K562 (cell line): ENCODE results near the gene RASGRP1.

Source experiments
- CBX3 ChIP-seq, 2 experiments: IDR thresholded peaks; 1 replicate in 1 of 2; 2 replicates in 1 of 2; pipeline ENCODE4 v1.6.1; 2012; ENCODE audit warnings: inconsistent platforms in 2 of 2, low read length in 2 of 2, borderline replicate concordance in 1 of 2, control low read depth in 1 of 2
- EZH2 ChIP-seq: IDR thresholded peaks from 2 replicates; pipeline ENCODE4 v1.6.1; 2012; ENCODE audit warnings: low read depth, mild to moderate bottlenecking, inconsistent platforms, low read length, borderline replicate concordance
- RAD21 ChIP-seq, 2 experiments: fragments of 250-450 bp in 1 of 2; fragments of 450-650 bp in 1 of 2; sonication (Bioruptor Pico) in 1 of 2; formaldehyde crosslinking in 1 of 2; IDR thresholded peaks in 1 of 2; conservative IDR thresholded peaks in 1 of 2; 2 replicates each; pipeline versions ENCODE4 v1.4.0 to v1.8.0; 2020 to 2022; ENCODE audit warnings: mild to moderate bottlenecking in 2 of 2, moderate library complexity in 1 of 2
- SRF ChIP-seq, 2 experiments: fragments of 250-450, 450-650 bp in 1 of 2; sonication (Bioruptor Pico) in 1 of 2; sonication (generic) in 1 of 2; formaldehyde crosslinking; IDR thresholded peaks; 2 replicates each; pipeline versions ENCODE4 v1.5.0 to v1.5.1; 2020 to 2022; ENCODE audit warnings: mild to moderate bottlenecking in 1 of 2, missing genetic modification reagents in 1 of 2
- ZNF274 ChIP-seq: IDR thresholded peaks from 2 replicates; pipeline ENCODE4 v1.6.1; 2011; ENCODE audit warnings: low read depth, mild to moderate bottlenecking, low read length, moderate library complexity, borderline replicate concordance
- TF ChIP-seq, protein P1 (sequence below): IDR thresholded peaks from 3 replicates; pipeline ENCODE4 v1.6.1; 2011; ENCODE audit warnings: borderline replicate concordance, mild to moderate bottlenecking; ENCODE audit not compliant: insufficient read length, insufficient read depth
- TF ChIP-seq, protein P2 (sequence below): sonication (generic); formaldehyde crosslinking; IDR thresholded peaks from 2 replicates; pipeline ENCODE4 v1.8.0; 2022; ENCODE audit warnings: missing genetic modification reagents, mild to moderate bottlenecking, moderate library complexity, borderline replicate concordance
- TF ChIP-seq, protein P3 (sequence below): fragments of 200-600 bp; sonication (generic); IDR thresholded peaks from one replicate; pipeline ENCODE4 v1.6.1; 2012; ENCODE audit warnings: mild to moderate bottlenecking, low read depth, low read length, inconsistent platforms

DNA sequence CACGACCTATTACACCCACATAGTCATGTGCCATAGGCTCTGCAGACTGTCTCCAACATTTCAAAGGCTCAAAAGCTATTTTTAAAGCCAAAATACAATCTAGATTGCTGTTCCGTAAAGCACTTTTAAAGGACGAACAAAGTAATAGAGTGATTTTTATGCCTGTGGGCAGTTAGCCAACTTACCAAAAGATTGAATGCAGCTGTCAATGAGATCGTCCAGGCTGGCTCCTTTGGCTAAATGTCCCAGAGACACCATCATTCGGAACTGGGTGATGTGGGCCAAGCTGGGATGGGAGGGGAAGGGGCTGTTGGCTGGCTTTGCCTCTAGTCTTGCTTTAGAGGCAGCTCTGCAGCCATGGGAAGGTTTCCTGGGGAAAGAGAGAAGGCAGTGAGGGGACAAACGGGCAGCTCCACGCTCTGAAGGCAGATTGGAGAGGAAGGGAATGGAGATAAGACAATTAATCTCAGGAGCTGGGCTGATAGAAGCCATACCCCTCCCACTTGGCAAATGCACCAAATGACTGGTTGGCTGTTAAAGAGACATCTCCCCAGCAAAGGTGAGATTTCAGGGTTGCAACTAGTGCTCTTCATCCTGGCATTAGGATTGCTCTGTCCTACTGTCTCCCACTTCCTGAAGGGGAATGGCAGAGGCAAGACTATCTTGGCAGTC, 4.8 kb downstream of the RASGRP1 start:
- TF ChIP-seq, protein P1, sequence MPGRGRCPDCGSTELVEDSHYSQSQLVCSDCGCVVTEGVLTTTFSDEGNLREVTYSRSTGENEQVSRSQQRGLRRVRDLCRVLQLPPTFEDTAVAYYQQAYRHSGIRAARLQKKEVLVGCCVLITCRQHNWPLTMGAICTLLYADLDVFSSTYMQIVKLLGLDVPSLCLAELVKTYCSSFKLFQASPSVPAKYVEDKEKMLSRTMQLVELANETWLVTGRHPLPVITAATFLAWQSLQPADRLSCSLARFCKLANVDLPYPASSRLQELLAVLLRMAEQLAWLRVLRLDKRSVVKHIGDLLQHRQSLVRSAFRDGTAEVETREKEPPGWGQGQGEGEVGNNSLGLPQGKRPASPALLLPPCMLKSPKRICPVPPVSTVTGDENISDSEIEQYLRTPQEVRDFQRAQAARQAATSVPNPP, result no peak
- TF ChIP-seq, protein P2, sequence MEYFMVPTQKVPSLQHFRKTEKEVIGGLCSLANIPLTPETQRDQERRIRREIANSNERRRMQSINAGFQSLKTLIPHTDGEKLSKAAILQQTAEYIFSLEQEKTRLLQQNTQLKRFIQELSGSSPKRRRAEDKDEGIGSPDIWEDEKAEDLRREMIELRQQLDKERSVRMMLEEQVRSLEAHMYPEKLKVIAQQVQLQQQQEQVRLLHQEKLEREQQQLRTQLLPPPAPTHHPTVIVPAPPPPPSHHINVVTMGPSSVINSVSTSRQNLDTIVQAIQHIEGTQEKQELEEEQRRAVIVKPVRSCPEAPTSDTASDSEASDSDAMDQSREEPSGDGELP (CRISPR knock-in tag), result no peak
- TF ChIP-seq, protein P3, sequence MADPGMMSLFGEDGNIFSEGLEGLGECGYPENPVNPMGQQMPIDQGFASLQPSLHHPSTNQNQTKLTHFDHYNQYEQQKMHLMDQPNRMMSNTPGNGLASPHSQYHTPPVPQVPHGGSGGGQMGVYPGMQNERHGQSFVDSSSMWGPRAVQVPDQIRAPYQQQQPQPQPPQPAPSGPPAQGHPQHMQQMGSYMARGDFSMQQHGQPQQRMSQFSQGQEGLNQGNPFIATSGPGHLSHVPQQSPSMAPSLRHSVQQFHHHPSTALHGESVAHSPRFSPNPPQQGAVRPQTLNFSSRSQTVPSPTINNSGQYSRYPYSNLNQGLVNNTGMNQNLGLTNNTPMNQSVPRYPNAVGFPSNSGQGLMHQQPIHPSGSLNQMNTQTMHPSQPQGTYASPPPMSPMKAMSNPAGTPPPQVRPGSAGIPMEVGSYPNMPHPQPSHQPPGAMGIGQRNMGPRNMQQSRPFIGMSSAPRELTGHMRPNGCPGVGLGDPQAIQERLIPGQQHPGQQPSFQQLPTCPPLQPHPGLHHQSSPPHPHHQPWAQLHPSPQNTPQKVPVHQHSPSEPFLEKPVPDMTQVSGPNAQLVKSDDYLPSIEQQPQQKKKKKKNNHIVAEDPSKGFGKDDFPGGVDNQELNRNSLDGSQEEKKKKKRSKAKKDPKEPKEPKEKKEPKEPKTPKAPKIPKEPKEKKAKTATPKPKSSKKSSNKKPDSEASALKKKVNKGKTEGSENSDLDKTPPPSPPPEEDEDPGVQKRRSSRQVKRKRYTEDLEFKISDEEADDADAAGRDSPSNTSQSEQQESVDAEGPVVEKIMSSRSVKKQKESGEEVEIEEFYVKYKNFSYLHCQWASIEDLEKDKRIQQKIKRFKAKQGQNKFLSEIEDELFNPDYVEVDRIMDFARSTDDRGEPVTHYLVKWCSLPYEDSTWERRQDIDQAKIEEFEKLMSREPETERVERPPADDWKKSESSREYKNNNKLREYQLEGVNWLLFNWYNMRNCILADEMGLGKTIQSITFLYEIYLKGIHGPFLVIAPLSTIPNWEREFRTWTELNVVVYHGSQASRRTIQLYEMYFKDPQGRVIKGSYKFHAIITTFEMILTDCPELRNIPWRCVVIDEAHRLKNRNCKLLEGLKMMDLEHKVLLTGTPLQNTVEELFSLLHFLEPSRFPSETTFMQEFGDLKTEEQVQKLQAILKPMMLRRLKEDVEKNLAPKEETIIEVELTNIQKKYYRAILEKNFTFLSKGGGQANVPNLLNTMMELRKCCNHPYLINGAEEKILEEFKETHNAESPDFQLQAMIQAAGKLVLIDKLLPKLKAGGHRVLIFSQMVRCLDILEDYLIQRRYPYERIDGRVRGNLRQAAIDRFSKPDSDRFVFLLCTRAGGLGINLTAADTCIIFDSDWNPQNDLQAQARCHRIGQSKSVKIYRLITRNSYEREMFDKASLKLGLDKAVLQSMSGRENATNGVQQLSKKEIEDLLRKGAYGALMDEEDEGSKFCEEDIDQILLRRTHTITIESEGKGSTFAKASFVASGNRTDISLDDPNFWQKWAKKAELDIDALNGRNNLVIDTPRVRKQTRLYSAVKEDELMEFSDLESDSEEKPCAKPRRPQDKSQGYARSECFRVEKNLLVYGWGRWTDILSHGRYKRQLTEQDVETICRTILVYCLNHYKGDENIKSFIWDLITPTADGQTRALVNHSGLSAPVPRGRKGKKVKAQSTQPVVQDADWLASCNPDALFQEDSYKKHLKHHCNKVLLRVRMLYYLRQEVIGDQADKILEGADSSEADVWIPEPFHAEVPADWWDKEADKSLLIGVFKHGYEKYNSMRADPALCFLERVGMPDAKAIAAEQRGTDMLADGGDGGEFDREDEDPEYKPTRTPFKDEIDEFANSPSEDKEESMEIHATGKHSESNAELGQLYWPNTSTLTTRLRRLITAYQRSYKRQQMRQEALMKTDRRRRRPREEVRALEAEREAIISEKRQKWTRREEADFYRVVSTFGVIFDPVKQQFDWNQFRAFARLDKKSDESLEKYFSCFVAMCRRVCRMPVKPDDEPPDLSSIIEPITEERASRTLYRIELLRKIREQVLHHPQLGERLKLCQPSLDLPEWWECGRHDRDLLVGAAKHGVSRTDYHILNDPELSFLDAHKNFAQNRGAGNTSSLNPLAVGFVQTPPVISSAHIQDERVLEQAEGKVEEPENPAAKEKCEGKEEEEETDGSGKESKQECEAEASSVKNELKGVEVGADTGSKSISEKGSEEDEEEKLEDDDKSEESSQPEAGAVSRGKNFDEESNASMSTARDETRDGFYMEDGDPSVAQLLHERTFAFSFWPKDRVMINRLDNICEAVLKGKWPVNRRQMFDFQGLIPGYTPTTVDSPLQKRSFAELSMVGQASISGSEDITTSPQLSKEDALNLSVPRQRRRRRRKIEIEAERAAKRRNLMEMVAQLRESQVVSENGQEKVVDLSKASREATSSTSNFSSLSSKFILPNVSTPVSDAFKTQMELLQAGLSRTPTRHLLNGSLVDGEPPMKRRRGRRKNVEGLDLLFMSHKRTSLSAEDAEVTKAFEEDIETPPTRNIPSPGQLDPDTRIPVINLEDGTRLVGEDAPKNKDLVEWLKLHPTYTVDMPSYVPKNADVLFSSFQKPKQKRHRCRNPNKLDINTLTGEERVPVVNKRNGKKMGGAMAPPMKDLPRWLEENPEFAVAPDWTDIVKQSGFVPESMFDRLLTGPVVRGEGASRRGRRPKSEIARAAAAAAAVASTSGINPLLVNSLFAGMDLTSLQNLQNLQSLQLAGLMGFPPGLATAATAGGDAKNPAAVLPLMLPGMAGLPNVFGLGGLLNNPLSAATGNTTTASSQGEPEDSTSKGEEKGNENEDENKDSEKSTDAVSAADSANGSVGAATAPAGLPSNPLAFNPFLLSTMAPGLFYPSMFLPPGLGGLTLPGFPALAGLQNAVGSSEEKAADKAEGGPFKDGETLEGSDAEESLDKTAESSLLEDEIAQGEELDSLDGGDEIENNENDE, result no peak
- TF ChIP-seq SRF (CRISPR knock-in tag; IDR thresholded peaks at IDR 0.05) (no peak), CBX3 (IDR thresholded peaks at IDR 0.05; ENCODE audit: borderline replicate concordance in 1 of 2, low read length in 2 of 2) (no peak), EZH2 (no peak), ZNF274 (no peak), RAD21 (CRISPR knock-in tag; conservative IDR thresholded peaks at IDR 0.05 in 1 of 2, IDR thresholded peaks at IDR 0.05 in 1 of 2) (no peak)
